ENCODE measurements around the gene MGA.

Gene MGA

GRCh38 chr15:41789236-41789635 is 129.0 kb downstream of the MGA start:
- no peak for DNase-seq

- DNase-seq: no peak
Measured at GRCh38 chr15:41789662-41790061, 129.5 kb downstream of the MGA start.

- DNase-seq: no peak
Measured at GRCh38 chr15:41790169-41790568, 130.0 kb downstream of the MGA start.

GRCh38 chr15:41790756-41791546 is 130.7 kb downstream of the MGA start:
- no peak for DNase-seq

- no peak for DNase-seq
Measured at GRCh38 chr15:41791547-41791937, 131.3 kb downstream of the MGA start.

- no peak for DNase-seq
Measured at GRCh38 chr15:41792000-41792637, 131.9 kb downstream of the MGA start.

GRCh38 chr15:41794081-41794480 is 133.9 kb downstream of the MGA start:
- no peak for DNase-seq

- no peak for DNase-seq
Measured at GRCh38 chr15:41795996-41796856, 136.0 kb downstream of the MGA start.

GRCh38 chr15:41797201-41797944 is 137.2 kb downstream of the MGA start:
- no peak for DNase-seq

GRCh38 chr15:41798607-41799487 is 138.6 kb downstream of the MGA start:
- no peak for DNase-seq

- no peak for DNase-seq
Measured at GRCh38 chr15:41799488-41799805, 139.2 kb downstream of the MGA start.

GRCh38 chr15:41801185-41801584 is 141.0 kb downstream of the MGA start:
- no peak for DNase-seq

- no peak for DNase-seq
Measured at GRCh38 chr15:41801850-41802455, 141.7 kb downstream of the MGA start.

- no peak for DNase-seq
Measured at GRCh38 chr15:41804361-41804760, 144.2 kb downstream of the MGA start.

GRCh38 chr15:41804916-41805666 is 144.9 kb downstream of the MGA start:
- no peak for DNase-seq

GRCh38 chr15:41805711-41806110 is 145.5 kb downstream of the MGA start:
- no peak for DNase-seq

GRCh38 chr15:41806291-41807181 is 146.3 kb downstream of the MGA start:
- DNase-seq: no peak

GRCh38 chr15:41809121-41809520 is 148.9 kb downstream of the MGA start:
- DNase-seq: no peak

GRCh38 chr15:41809526-41810220 is 149.5 kb downstream of the MGA start:
- DNase-seq: no peak

Data from stimulated activated naive CD4-positive, alpha-beta T cell (primary cell).